HG03280 (cell line): Measurements from ENCODE around the gene PIH1D2.
"Not testable (repeated sequence)": the region's sequence is repeated elsewhere in the genome, so short reads cannot be mapped to it uniquely, and the experiment has no call there.

Source experiments
- ATAC-seq: cut with Tn5 transposase; IDR thresholded peaks from one replicate; pipeline ENCODE4 v1.9.1; 2021; ENCODE audit warnings: mild to moderate bottlenecking, moderate library complexity; ENCODE audit not compliant: unreplicated experiment

Gene PIH1D2, protein sequence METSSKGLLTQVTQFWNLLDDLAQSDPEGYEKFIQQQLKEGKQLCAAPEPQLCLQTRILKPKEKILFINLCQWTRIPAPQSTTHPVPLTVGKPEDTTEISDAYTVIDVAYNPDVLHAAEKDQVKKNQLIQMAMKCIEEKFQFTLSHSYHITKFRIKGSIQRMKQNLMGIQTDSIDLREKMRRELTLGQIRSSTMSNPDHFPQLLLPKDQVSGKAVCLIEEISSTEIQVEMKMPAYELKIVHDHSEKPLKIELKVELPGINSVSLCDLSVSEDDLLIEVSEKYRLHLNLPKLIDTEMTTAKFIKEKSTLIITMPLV

DNA sequence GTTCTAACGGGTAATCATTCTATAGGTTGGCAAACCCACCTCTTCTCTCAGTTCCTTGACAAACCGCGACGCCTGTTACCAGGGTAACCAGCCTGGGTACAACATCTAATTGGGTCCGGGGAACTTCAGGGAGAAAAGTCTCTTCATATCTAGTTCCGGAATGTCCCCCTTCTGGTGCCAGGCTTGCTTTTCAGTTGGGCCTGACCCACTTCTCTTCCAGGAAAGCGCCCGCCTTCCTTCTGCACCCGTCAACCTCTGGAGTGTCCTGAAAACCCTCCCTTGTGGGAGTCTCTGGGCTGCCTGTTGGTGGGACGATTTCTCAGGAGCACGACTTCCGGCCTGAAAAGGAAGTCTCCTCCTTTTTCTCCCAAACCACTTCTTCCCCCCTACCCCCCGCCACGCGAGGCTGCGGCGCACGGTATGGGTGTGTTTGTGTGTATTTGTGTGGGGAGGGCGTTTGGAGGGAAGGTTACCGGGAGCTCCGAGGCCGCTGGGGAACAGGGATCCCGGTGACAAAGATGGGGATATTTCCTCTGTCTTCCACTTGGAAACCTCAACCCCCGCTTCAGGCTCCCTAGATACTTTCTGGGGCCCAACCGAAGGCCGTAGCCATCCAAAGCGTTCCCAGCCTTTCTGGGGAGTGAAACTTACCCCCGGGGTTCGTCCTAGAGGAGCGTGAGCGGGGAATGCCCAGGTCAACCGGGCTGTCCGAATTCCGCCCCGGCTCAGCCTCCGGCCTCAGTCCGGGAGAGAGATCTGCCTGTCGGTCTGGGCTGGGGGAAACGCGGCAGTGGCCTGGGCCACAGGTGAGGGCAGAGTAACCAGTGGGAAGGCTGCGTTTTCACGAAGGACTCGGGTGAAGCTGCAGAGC, at the start of gene PIH1D2, which contains the start of gene NKAPD1:
Gene PIH1D2 (minus strand): TSS at position 77 of the 871 bp plus-strand sequence. CDS start 843 bp downstream, outside the sequence.
Gene NKAPD1 (plus strand): TSS at position 359 of the 871 bp plus-strand sequence. CDS start 1,276 bp downstream, outside the sequence.
- ATAC-seq, result peak; percentile 92

DNA sequence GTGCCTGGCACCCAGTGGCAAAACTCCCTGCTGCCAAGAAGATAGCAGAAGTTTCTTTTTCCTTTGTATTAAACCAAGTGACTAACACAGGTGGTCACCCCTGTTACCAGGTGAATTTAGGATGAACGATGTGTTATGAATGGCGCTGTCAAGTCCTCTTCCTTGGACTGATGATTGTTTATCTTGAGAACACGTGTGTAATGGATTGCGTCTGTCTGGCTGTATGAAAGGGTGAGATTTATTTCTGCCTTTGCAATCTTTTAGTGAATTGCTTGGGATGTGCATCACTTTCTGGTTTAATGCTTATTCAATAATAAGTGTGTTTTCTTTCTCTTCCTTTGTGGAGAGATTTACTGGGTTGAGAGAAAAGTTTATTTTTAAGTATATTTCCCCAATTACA, 49.3 kb upstream of the PIH1D2 start:
- ATAC-seq, result no peak

DNA sequence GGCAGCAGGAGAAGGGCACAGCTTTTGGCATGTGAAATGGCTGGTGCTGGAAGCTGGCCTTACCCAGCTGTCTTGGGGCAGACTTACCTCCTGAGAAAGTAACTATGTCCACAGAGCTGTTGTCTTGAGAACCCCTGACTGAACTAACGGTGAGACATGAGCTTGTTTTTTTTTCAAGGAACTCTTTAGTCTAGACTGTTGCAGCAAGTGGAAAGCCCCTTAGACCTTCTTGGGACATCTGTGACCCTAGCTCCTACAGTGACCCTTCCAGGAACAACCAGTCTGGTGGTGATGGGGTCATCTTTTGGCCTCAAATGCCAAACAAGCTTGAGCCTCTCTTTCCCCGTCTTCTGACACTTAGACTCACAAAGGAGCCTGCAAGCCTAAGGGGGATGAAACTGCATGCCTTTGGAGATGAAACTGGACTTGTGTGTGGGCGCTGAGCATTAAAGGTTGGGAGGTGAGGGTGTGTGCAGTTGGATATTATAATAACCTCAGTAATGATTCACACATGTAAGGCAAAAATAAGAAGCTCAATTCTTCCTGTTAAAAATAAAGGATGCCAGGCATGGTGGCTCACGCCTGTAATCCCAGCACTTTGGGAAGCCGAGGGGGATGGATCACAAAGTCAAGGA, 48.3 kb upstream of the PIH1D2 start:
- no peak for ATAC-seq

DNA sequence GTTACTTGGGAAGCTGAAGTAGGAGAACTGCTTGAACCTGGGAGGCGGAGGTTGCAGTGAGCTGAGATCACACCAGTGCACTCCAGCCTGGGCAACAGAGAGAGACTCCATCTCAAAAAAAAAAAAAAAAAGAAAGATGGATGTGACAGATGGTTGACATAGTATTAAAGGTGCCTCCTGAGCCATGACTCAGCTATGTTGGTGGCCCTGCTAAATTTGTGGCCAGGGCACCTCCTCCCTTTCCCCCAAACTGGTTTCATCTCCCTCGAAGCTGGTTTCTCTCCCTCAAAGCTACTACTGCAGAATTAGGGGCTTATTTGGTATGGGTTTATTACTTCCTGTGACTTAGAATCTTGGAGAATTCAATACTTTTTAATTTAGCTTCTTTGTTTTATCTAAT, 44.4 kb upstream of the PIH1D2 start:
- no peak for ATAC-seq

DNA sequence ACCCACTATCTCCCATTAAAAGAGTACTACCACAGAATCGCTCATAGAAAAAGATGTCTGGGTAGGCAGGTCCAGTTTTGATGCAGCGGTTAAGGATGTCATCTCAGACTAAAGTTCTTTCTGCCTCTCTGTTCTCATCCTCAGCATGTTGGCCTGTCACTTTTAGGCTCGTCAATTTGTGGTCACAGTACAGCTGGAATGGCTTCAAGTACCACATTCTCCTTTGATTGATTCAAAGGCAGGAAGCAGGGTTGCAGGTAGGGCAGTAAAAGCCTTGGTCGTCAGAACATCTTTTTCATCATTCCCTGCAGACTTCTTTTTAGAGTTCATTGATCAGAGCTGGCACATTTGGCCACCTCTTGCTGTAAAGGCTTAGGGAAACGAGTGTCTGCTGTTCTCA, 41.6 kb upstream of the PIH1D2 start:
- no peak for ATAC-seq

DNA sequence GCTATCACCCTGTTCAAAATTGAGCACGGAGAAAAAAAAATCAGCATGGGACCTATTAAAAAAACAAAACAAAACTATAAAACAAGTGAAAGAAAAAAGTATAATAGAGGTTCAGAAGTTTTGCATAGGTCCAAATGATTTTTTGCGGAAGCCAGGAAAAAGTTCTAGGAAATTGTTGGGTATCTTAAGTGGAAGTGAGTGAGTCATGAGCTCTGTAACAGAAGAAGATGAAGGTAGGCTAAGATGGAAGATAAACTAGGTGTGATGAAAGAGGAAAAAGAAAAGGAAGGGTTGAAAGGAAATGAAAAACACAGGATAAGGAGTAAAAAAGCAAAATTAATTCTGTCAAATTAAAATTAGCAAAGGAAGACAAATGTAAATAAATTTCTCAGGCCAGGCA, 40.6 kb upstream of the PIH1D2 start:
- ATAC-seq, result no peak

DNA sequence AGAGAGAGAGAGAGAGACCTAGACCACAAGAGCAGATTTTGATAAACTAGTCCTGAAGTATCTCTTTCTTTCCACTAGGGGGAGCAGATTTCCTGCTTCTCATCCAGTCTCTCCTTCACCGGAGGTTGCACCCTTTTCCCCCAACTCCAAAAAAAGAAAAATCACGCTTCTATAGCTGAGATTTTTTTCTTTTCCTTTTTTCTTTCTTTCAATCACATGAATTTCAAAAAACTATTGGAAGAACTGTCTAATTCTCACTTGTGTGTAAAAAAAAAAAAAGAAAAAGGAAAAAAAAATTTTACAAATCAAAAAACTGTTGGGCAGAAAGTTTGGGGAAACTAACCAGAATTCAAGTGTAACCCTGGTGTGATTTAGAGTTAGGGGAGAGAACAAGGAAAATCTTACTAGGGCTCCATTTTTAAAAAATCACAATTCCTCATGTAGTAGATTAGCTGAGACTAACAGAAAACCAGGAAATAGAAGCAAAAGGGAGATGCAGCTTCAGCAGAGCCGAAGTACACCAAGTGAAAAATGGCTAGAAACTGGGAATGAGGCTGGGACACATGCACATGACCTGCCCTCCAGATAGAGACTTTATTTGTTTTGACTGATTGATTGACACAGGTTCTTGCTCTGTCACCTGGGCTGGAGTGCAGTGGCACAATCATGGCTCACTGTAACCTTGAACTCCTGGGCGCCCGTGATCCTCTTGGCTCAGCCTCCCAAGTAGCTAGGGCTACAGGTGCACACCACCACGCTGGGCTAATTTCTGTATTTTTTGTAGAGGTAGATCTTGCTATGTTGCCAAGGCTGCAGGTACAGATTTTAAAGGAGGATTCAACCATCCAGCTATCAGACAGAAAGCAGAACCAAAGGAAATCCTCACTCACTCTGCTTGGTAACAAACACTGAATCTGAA, 40.0 kb upstream of the PIH1D2 start:
- no peak for ATAC-seq

DNA sequence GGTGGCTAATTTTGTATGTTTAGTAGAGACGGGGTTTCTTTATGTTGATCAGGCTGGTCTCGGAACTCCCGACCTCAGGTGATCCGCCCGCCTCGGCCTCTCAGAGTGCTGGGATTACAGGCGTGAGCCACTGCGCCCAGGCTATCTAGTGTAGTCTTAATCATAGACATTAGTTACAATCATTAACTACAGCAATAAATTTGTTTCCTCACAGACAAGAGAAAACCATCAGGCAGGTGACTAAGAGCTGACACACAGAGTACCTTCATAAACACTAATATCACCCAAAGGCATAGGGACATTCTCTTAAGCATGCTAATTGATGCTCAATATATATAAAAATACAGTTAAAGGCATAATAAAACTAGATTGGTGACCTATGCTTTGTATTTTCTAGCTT, 32.3 kb upstream of the PIH1D2 start:
- ATAC-seq, result no peak

DNA sequence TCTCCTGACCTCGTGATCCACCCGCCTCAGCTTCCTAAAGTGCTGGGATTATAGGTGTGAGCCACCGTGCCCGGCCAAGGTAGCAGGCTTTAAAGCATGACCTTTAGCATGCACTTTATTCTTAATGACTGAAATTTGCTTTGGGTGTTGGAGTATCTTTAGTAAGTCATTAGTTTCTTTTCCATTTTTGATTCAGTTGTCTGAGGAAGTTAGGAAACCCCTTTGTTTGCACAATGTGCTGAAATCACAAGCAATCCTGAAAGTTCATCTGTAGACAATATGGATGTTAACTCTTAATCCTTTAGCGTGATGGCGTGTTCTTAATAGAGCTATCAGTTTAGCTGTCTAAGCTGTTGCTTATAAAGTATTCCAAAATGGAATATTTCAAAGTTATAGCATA, 29.6 kb upstream of the PIH1D2 start:
- ATAC-seq, result no peak

DNA sequence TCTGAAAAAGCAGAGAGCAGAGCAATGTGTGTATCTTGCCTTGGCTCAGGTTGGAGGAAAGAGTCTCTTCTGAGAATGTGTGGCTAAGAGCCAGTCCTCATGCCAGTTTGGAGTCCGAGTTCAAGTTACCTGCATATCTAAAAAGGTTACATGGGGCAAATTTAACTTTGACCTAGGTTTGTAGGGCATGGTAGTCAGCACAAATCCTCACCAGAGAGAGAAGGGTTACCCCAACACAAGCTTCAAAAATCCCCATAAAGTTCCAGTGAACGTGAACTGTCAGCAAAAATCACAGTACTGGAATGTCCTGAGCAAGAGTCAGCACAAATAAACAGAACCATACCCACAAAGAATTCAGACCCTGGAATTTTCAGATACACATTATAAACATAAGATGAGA, 26.6 kb upstream of the PIH1D2 start:
- no peak for ATAC-seq

DNA sequence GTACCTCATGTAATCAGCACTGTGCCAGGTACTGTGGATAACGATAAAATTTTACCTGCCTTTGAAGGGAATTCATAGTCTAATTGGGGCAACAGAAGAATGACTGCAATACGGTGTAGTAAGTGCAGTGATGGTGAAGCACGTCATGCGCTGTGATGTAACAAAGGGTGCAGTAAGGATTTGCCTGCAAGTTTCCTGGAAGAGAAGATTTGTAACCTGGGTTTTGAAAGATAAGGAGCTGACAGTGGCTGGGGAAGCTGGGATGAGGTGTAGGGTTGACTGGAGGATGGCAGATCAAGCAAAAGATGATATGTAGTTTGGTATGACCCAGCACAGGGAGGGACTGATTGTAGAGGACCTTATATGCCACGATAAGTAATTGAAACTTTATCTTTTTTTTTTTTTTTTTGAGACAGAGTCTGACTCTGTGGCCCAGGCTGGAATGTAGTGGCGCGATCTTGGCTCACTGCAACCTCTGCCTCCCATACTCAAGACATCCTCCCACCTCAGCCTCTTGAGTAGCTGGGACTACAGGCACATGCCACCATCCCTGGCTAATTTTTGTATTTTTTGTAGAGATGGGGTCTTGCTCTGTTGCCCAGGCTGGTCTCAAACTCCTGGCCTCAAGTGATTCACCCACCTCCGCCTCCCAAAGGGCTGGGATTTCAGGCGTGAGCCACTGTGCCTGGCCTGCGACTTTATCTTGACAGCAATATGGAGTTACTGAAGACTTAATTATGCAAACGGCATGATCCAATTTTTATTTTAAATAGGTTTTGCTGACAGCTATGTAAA, 24.1 kb upstream of the PIH1D2 start:
- ATAC-seq, result no peak

DNA sequence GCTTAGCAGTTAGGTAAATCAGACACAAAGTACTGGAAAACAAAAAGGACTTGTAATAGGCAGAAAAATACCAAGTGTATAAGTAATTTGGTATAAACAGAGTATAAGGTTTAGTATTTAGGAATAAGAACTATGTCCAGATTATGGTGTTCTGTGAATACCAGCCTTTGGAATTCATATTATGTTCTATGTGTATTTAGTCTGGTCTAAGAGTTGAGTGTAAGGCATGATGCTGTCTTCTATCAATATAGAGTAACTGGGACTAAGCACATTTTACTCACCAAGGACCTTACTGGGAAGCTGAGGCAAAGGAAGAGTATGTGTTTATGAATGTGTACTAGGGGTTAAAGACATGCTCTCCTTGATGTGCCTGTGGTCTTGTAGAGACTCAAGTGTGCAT, 22.4 kb upstream of the PIH1D2 start:
- no peak for ATAC-seq

DNA sequence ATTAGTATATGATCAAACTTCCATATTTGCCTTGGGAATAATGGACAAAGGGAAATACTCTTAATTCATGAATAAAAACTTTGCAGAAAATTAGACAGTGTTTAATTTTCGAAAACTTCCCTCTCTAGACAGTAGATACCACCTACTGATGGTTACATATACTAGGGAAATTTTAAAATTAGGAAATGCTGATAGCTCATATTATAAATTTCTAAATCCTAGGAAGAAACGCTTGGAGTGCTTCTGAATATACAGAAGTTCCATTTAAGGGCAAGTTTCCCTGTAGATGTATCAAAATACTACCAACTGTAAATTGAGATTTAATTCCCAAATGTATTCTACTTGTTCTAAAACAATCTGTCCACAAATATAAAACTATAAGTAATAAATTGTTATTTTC, 21.5 kb upstream of the PIH1D2 start:
- not testable (repeated sequence) for ATAC-seq

DNA sequence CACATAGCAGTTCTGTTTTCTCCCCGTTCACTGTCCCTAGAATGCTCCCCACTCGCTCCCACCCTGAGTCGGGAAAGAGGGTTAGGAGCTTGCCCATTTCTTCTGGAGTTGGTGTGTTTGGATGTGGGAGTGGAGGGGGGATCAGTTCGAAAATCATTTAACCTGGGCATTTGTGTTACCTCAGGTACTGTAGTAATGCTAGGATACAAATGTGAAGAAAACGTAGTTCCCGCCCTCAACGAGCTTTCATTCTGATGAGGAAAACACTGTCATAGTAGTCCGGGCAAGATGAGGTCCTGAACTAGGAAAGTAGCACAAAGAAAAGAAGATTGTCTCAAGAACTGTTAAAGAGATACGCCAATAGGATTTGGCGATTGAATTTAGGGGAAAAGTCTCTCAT, 13.4 kb upstream of the PIH1D2 start:
- ATAC-seq, result no peak

DNA sequence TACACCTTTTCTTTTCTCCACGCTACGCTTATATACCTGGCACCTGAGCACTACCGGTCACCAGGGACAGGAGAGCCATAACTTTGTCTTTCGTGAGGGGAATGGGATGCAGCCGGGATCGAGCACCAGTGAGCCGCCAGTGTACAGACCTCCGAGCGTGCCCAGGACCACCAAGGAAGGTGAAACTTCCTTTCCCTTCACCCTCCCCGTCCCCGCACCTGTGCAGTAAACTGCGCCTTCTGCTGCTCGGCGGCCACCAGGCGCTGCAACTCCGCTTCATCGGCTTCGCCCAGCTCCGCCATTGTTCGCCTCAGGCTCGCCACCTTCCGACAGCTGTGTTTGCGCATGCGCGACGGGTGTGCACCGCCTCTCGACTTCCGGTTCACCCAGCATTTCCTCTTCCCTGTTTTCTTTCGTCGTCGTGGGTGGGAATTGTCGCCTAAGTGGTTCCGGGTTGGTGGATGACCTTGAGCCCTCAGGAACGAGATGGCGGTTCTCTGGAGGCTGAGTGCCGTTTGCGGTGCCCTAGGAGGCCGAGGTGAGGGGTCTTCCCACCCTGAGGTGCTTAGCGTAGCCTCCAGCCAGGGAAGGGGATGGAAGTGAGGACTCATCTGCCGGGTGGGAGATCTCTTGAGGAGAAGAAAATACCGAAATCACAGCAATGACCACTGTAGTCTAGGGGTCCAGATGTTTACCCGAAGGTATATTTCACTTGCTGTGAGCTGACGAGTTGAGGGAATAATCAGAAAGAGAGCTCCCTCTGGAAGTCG, 12.8 kb upstream of the PIH1D2 start, which contains the start of the genes SDHD and TIMM8B:
Gene SDHD (plus strand): TSS at position 452 of the 770 bp plus-strand sequence. CDS start 35 bp downstream, at position 487.
Gene TIMM8B (minus strand): TSS at position 335 of the 770 bp plus-strand sequence. CDS start 33 bp downstream, at position 302.
- peak; percentile 91 for ATAC-seq

DNA sequence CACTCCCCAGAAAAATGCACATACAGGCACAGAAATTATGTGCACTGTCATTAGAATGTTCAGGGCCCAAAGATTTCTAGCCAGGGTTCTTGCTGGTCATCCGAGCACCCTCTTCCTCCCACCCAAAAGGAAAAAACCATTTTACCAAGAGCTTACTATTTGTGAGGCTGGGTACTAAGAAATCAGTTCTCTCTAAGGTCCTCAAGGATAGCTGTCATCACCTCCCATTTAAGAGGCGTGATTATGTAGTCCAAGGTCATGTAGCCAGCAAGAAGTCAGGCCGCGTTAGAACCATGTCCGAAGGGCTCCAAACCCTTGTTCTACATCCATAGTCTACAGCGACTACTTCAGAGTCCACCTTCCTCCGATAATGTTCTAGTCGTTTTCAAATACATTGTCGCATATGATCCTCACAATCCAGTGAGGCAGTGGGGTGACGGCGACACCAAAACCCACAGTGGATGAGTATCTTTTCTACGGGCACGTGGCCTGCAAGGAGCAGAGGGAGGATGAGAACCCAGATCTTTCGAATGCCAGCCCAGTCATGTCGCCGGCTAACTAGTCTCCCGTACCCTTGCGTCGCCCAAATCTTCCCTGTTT, 12.1 kb upstream of the PIH1D2 start:
- peak; percentile 36 for ATAC-seq

DNA sequence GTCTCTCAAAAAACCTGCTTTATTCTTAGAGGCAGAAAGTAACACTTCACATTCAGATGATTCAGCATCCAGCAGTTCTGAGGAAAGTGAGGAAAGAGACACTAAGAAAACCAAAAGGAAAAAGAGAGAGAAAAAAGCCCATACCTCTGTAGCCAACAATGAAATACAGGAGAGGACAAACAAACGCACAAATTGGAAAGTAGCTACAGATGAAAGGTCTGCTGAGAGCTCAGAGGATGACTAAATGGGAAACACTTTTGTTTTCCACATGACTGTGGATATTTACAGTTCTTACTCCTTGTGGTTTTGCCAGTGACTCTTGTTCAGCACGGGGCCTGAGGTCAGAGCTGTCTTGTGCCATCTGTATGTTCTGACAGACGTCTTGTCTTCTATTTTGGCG, 8.9 kb upstream of the PIH1D2 start:
- ATAC-seq, result no peak

DNA sequence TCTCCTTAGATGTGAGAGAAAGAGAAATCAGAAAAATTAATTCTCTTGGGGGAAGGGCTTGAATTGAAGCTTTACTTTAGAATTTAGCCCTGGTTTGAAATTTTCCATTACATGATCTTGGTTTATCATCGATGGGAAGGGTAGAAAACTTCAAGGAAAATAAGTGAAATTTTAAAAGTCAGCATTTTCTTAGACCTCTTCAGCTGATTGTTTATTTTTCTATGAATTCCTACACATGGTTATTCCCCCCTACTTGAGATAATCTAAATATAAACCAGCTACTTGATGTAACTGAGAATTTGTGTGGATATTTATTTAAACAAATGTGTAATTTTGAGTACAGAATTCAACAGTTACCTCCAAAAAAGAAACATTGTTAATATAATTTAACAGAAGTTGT, 10.9 kb downstream of the PIH1D2 start:
- no peak for ATAC-seq
